ENCODE results near the gene PSMB3.
"Not testable (repeated sequence)": the region's sequence is repeated elsewhere in the genome, so short reads cannot be mapped to it uniquely, and the experiment has no call there.

The PSMB3 gene

GRCh38 chr17:38724337-38724988 is 28.1 kb upstream of the PSMB3 start:
- H3K9me3 Mint-ChIP-seq = no peaks in the 10 kb centered on the region
- peaks cover 47% of the 10 kb centered on the region for H3K36me3 Mint-ChIP-seq
- no peak overlapping the region for H3K27ac Mint-ChIP-seq
- H3K4me3 Mint-ChIP-seq = no peak overlapping the region
- CTCF ChIA-PET = interaction anchor here (0.6 to 0.8 kb wide), 2 partner anchors 48 to 1947 kb away, joined by 3 read pairs; no protein-coding TSS in a partner anchor
- no peak for DNase-seq
- H3K4me1 Mint-ChIP-seq = peaks cover 60% of the 10 kb centered on the region
- H3K27me3 Mint-ChIP-seq = no peaks in the 10 kb centered on the region

- CTCF ChIA-PET = no interaction called here
Observed at GRCh38 chr17:38725066-38725465, 27.5 kb upstream of the PSMB3 start.

GRCh38 chr17:38726145-38726544 is 26.4 kb upstream of the PSMB3 start:
- H3K4me1 Mint-ChIP-seq = peaks cover 62% of the 10 kb centered on the region
- not testable (repeated sequence) for H3K27me3 Mint-ChIP-seq, H3K9me3 Mint-ChIP-seq, H3K4me3 Mint-ChIP-seq, DNase-seq
- CTCF ChIA-PET = interaction anchor here (2.0 kb wide), 1 partner anchor 49 kb away, joined by 4 read pairs; no protein-coding TSS in a partner anchor
- H3K36me3 Mint-ChIP-seq = peaks cover 43% of the 10 kb centered on the region
- H3K27ac Mint-ChIP-seq = peak overlapping the region; percentile 82

More at GRCh38 chr17:38725066-38725465, 27.5 kb upstream of the PSMB3 start:
- no peak overlapping the region for H3K4me3 Mint-ChIP-seq
- no peak for DNase-seq
- no peaks in the 10 kb centered on the region for H3K27me3 Mint-ChIP-seq
- H3K4me1 Mint-ChIP-seq = peaks cover 59% of the 10 kb centered on the region
- no peaks in the 10 kb centered on the region for H3K9me3 Mint-ChIP-seq
- H3K27ac Mint-ChIP-seq = peak overlapping the region; percentile 62
- H3K36me3 Mint-ChIP-seq = peaks cover 48% of the 10 kb centered on the region

- Mint-ChIP-seq H3K9me3 (no peaks in the 10 kb centered on the region), H3K27me3 (no peaks in the 10 kb centered on the region), H3K27ac (peak overlapping the region; percentile 94), H3K36me3 (peaks cover 44% of the 10 kb centered on the region), H3K4me3 (peak overlapping the region; percentile 67), H3K4me1 (peaks cover 73% of the 10 kb centered on the region)
- peak; percentile 64 for DNase-seq
- CTCF ChIA-PET = interaction anchor here (1.5 to 2.2 kb wide), 6 partner anchors 10 to 51 kb away, joined by 3 to 14 read pairs (median 6); partner anchors contain the start of gene MLLT6
Observed at GRCh38 chr17:38727736-38728135, 24.8 kb upstream of the PSMB3 start.

- Mint-ChIP-seq H3K27ac (peak overlapping the region; percentile 94), H3K4me1 (peaks cover 74% of the 10 kb centered on the region), H3K4me3 (peak overlapping the region; percentile 67), H3K36me3 (peaks cover 43% of the 10 kb centered on the region), H3K27me3 (no peaks in the 10 kb centered on the region), H3K9me3 (no peaks in the 10 kb centered on the region)
- CTCF ChIA-PET = interaction anchor here (0.6 to 2.2 kb wide), 7 partner anchors 8 to 51 kb away, joined by 3 to 14 read pairs (median 6); partner anchors contain the start of gene MLLT6
- peak; percentile 82 for DNase-seq
Observed at GRCh38 chr17:38728290-38728831, 24.2 kb upstream of the PSMB3 start.

GRCh38 chr17:38729368-38729885 is 23.1 kb upstream of the PSMB3 start:
- H3K9me3 Mint-ChIP-seq = no peaks in the 10 kb centered on the region
- H3K27ac Mint-ChIP-seq = peak overlapping the region; percentile 94
- H3K4me3 Mint-ChIP-seq = peak overlapping the region; percentile 61
- H3K4me1 Mint-ChIP-seq = peaks cover 79% of the 10 kb centered on the region
- CTCF ChIA-PET = interaction anchor here (0.8 to 2.2 kb wide), 7 partner anchors 19 to 52 kb away, joined by 3 to 14 read pairs (median 6); partner anchors contain the start of gene MLLT6
- no peak for DNase-seq
- H3K36me3 Mint-ChIP-seq = peaks cover 41% of the 10 kb centered on the region
- no peaks in the 10 kb centered on the region for H3K27me3 Mint-ChIP-seq

- peaks cover 39% of the 10 kb centered on the region for H3K36me3 Mint-ChIP-seq
- peak; percentile 89 for DNase-seq
- CTCF ChIA-PET = interaction anchor here (1.2 to 8.3 kb wide), 6 partner anchors 14 to 127 kb away, joined by 4 to 116 read pairs (median 10); partner anchors contain the start of gene EPOP
- peak within 1 kb of the TSS; percentile 100 for H3K4me3 Mint-ChIP-seq
- H3K27ac Mint-ChIP-seq = peak within 1 kb of the TSS; percentile 94
- peaks cover 82% of the 10 kb centered on the region for H3K4me1 Mint-ChIP-seq
- no peaks in the 10 kb centered on the region for H3K9me3 Mint-ChIP-seq
- no peaks in the 10 kb centered on the region for H3K27me3 Mint-ChIP-seq
Observed at GRCh38 chr17:38729886-38730525, 22.5 kb upstream of the PSMB3 start, which contains the start of gene CISD3. TSS of gene CISD3 (plus strand) at chr17:38730341. CDS start at chr17:38730359, 18 bp downstream.

- peak overlapping the region; percentile 93 for H3K27ac Mint-ChIP-seq
- H3K4me3 Mint-ChIP-seq = peak overlapping the region; percentile 100
- H3K9me3 Mint-ChIP-seq = no peaks in the 10 kb centered on the region
- H3K36me3 Mint-ChIP-seq = peaks cover 33% of the 10 kb centered on the region
- no peak for DNase-seq
- peaks cover 82% of the 10 kb centered on the region for H3K4me1 Mint-ChIP-seq
- CTCF ChIA-PET = interaction anchor here (1.0 to 8.3 kb wide), 5 partner anchors 14 to 128 kb away, joined by 3 to 116 read pairs (median 5); partner anchors contain the start of gene EPOP
- H3K27me3 Mint-ChIP-seq = no peaks in the 10 kb centered on the region
Observed at GRCh38 chr17:38730526-38731379, 21.8 kb upstream of the PSMB3 start.

- Mint-ChIP-seq H3K9me3 (no peaks in the 10 kb centered on the region), H3K36me3 (peaks cover 33% of the 10 kb centered on the region), H3K27ac (peak overlapping the region; percentile 93), H3K4me3 (peak overlapping the region; percentile 100), H3K27me3 (no peaks in the 10 kb centered on the region), H3K4me1 (peaks cover 75% of the 10 kb centered on the region)
- DNase-seq = no peak
- CTCF ChIA-PET = interaction anchor here (0.8 to 8.3 kb wide), 7 partner anchors 10 to 173 kb away, joined by 3 to 116 read pairs (median 3); partner anchors contain the start of gene EPOP
Observed at GRCh38 chr17:38731526-38732294, 20.8 kb upstream of the PSMB3 start.

- Mint-ChIP-seq H3K27me3 (no peaks in the 10 kb centered on the region), H3K9me3 (no peaks in the 10 kb centered on the region), H3K27ac (peak overlapping the region; percentile 56), H3K36me3 (peaks cover 29% of the 10 kb centered on the region), H3K4me1 (peaks cover 66% of the 10 kb centered on the region), H3K4me3 (peak overlapping the region; percentile 100)
- no peak for DNase-seq
- CTCF ChIA-PET = interaction anchor here (0.8 to 8.3 kb wide), 5 partner anchors 9 to 174 kb away, joined by 3 to 116 read pairs (median 3); partner anchors contain the start of gene EPOP
Observed at GRCh38 chr17:38732376-38733281, 19.9 kb upstream of the PSMB3 start.

GRCh38 chr17:38733282-38733981 is 19.1 kb upstream of the PSMB3 start:
- Mint-ChIP-seq H3K9me3 (no peaks in the 10 kb centered on the region), H3K36me3 (peaks cover 21% of the 10 kb centered on the region), H3K27ac (peak overlapping the region; percentile 56), H3K4me3 (no peak overlapping the region), H3K4me1 (peaks cover 58% of the 10 kb centered on the region), H3K27me3 (peaks cover 5% of the 10 kb centered on the region)
- DNase-seq = no peak
- CTCF ChIA-PET = interaction anchor here (2.2 to 8.3 kb wide), 2 partner anchors 12 to 57 kb away, joined by 9 to 116 read pairs; partner anchors contain the start of gene EPOP
